Parathyroid adenoma (tissue), 2 donors: Measurements from ENCODE around the gene THSD1.

Experiments used
- H2AFZ ChIP-seq: fragments of 300-600 bp; sonication (generic); one replicate; pipeline ENCODE4 v1.7.0; 2017; ENCODE audit warnings: antibody characterized with exemption, mild to moderate bottlenecking
- H3K27ac ChIP-seq: fragments of 300-600 bp; sonication (generic); one replicate; pipeline ENCODE4 v1.7.0; 2017
- H3K27me3 ChIP-seq: fragments of 300-600 bp; sonication (generic); one replicate; pipeline ENCODE4 v1.7.0; 2017; ENCODE audit warnings: low read length; ENCODE audit not compliant: control insufficient read depth, insufficient read depth
- H3K36me3 ChIP-seq: fragments of 300-600 bp; sonication (generic); one replicate; pipeline ENCODE4 v1.7.0; 2017; ENCODE audit warnings: low read length; ENCODE audit not compliant: control insufficient read depth, insufficient read depth
- H3K4me1 ChIP-seq: fragments of 300-600 bp; sonication (generic); one replicate; pipeline ENCODE4 v1.7.0; 2017; ENCODE audit warnings: control low read depth
- H3K4me2 ChIP-seq: fragments of 300-600 bp; sonication (generic); one replicate; pipeline ENCODE4 v1.7.0; 2017; ENCODE audit warnings: low read length
- H3K4me3 ChIP-seq: fragments of 300-600 bp; sonication (generic); one replicate; pipeline ENCODE4 v1.7.0; 2017; ENCODE audit warnings: low read depth, low read length
- H3K79me2 ChIP-seq: fragments of 300-600 bp; sonication (generic); one replicate; pipeline ENCODE4 v1.7.0; 2017; ENCODE audit warnings: control low read depth
- H3K9ac ChIP-seq: fragments of 300-600 bp; sonication (generic); one replicate; pipeline ENCODE4 v1.7.0; 2017; ENCODE audit warnings: mild to moderate bottlenecking
- H3K9me3 ChIP-seq: fragments of 300-600 bp; sonication (generic); one replicate; pipeline ENCODE4 v1.7.0; 2017; ENCODE audit warnings: low read length; ENCODE audit not compliant: control insufficient read depth
- TF ChIP-seq, protein P1 (sequence below): fragments of 300-600 bp; sonication (generic); IDR thresholded peaks from one replicate; pipeline ENCODE4 v1.7.0; 2017; ENCODE audit warnings: antibody characterized with exemption, mild to moderate bottlenecking
- donor health status: primary hyperparathyroidism.

The THSD1 gene

DNA sequence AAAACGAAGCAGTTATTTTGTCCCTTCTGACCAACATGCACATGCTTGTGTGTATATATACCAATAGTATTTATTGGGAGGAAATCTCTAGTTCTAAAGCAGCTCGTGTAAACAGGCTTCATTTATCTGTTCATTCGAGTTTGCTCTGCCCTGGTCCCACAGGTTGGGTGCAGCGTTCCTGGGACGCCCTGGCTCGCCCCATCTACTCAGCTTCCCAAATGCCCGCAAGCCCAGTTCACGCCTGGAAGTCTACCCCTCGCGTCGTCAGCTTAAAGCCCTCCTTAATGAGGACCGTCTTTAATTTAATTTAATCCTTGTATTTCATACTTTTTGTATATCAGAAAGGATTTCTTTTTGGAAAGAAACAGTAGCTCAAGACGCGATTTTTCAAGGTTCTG is 604 bp downstream of the THSD1 start:
- TF ChIP-seq, protein P1, sequence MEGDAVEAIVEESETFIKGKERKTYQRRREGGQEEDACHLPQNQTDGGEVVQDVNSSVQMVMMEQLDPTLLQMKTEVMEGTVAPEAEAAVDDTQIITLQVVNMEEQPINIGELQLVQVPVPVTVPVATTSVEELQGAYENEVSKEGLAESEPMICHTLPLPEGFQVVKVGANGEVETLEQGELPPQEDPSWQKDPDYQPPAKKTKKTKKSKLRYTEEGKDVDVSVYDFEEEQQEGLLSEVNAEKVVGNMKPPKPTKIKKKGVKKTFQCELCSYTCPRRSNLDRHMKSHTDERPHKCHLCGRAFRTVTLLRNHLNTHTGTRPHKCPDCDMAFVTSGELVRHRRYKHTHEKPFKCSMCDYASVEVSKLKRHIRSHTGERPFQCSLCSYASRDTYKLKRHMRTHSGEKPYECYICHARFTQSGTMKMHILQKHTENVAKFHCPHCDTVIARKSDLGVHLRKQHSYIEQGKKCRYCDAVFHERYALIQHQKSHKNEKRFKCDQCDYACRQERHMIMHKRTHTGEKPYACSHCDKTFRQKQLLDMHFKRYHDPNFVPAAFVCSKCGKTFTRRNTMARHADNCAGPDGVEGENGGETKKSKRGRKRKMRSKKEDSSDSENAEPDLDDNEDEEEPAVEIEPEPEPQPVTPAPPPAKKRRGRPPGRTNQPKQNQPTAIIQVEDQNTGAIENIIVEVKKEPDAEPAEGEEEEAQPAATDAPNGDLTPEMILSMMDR = no peak
- no peak overlapping the region for H3K9ac ChIP-seq

DNA sequence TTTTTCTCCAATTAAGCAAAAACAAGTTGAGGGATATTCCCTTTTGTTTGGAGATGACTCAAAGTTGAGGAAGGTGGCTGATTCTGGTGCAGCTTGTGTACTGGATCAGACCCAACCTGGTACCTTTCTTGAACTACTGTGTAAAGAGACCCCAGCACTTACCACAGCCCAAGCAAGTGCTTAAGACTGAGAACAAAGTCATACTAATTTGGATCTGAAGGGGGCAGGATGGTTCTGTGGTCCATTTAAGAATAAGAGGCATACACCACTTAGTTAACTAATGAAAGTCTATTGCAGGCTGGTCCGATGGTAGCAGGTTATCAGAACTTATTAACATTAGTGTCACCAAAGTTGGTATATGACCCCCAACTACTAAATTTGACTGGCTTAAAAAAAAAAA is 6.3 kb downstream of the THSD1 start:
- no peaks in the 10 kb centered on the region for H3K79me2 ChIP-seq
- no peak overlapping the region for H3K4me3 ChIP-seq
- no peak overlapping the region for H3K9ac ChIP-seq
- H3K9me3 ChIP-seq = no peaks in the 10 kb centered on the region
- no peak overlapping the region for H3K27ac ChIP-seq
- H3K4me1 ChIP-seq = no peaks in the 10 kb centered on the region
- TF ChIP-seq, protein P1 = no peak
- no peak overlapping the region for H3K4me2 ChIP-seq
- H3K36me3 ChIP-seq = no peaks in the 10 kb centered on the region
- H3K27me3 ChIP-seq = no peaks in the 10 kb centered on the region
- no peak overlapping the region for H2AFZ ChIP-seq

More for the DNA sequence above, 604 bp downstream of the THSD1 start:
- Histone ChIP-seq H3K4me3 (peak overlapping the region; percentile 19), H3K27me3 (no peaks in the 10 kb centered on the region), H3K79me2 (no peaks in the 10 kb centered on the region), H3K4me2 (no peak overlapping the region), H3K36me3 (no peaks in the 10 kb centered on the region), H2AFZ (no peak overlapping the region), H3K27ac (no peak overlapping the region), H3K4me1 (no peaks in the 10 kb centered on the region), H3K9me3 (no peaks in the 10 kb centered on the region)

DNA sequence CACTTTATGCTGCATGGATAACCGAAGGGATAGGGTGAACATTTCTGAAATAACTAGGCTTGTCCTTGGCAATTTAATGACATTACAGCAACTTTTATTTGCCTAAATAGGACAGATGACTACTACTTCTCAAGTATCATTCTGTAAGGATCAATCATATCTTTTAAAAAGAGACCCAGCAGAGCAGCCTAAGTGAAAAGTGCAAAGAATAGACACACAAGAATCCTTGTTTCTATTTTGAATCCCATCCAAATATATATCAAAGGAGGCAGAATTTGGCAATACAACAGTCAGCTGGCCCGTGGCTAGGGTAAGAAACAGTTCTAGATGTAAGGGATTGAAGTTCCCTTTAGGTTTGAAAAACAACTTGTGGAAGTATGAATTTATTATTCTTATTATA is 6.9 kb downstream of the THSD1 start:
- H3K9ac ChIP-seq = no peak overlapping the region
- no peaks in the 10 kb centered on the region for H3K36me3 ChIP-seq
- H3K4me3 ChIP-seq = no peak overlapping the region
- no peaks in the 10 kb centered on the region for H3K4me1 ChIP-seq
- H3K9me3 ChIP-seq = no peaks in the 10 kb centered on the region
- TF ChIP-seq, protein P1 = no peak
- no peaks in the 10 kb centered on the region for H3K27me3 ChIP-seq
- no peak overlapping the region for H3K27ac ChIP-seq
- H2AFZ ChIP-seq = no peak overlapping the region
- H3K79me2 ChIP-seq = no peaks in the 10 kb centered on the region
- H3K4me2 ChIP-seq = no peak overlapping the region

DNA sequence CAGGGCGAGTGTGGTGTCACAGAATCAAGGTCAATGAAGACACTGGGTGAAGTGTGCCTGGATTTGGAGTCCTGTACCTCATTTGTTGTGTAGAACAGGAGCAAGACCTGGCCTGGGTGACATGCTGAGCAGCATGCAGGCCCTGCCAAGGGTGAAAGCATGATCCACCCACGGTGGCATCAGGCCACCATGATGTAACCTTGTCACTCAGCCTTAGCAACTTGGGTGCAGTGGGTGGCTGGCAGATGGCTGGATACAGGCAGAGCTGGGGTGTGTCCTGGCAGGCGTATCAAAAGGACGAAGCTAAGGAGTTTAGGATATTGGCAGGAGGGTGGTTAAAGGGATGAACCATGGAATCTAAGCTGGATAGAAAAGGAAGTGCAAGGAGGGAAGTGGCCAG is 10.3 kb downstream of the THSD1 start:
- Histone ChIP-seq H2AFZ (no peak overlapping the region), H3K27ac (no peak overlapping the region), H3K4me1 (no peaks in the 10 kb centered on the region), H3K4me2 (no peak overlapping the region), H3K27me3 (no peaks in the 10 kb centered on the region), H3K4me3 (no peak overlapping the region), H3K9ac (no peak overlapping the region), H3K36me3 (no peaks in the 10 kb centered on the region), H3K79me2 (no peaks in the 10 kb centered on the region), H3K9me3 (no peaks in the 10 kb centered on the region)
- TF ChIP-seq, protein P1 = no peak

DNA sequence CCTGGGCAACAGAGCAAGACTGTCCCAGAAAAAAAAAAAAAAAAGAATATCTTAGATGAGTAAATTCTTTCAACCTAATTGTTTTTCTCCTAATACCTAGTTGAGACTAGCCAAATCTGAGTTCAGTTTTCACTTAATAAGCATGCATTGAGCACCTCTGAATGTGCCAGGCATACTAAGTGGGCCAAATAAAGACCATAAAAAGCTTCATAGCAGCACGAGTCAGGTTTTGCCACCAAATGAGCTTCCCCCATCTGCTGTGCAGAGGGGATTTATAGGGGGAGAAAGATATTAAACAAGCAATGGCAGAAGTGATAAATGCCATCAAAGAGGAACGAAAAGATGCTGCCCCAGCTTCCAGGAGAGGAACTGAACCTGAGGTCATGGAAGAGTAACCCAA is 11.4 kb downstream of the THSD1 start:
- H3K4me1 ChIP-seq = no peaks in the 10 kb centered on the region
- no peak overlapping the region for H3K27ac ChIP-seq
- no peak overlapping the region for H3K9ac ChIP-seq
- no peaks in the 10 kb centered on the region for H3K36me3 ChIP-seq
- H3K4me3 ChIP-seq = no peak overlapping the region
- H3K27me3 ChIP-seq = no peaks in the 10 kb centered on the region
- H3K79me2 ChIP-seq = no peaks in the 10 kb centered on the region
- no peaks in the 10 kb centered on the region for H3K9me3 ChIP-seq
- no peak overlapping the region for H2AFZ ChIP-seq
- no peak overlapping the region for H3K4me2 ChIP-seq
- TF ChIP-seq, protein P1 = no peak
